Tibial nerve (tissue), 3 donors: Measurements from ENCODE around the gene HCK.

Experiments used
- POLR2A ChIP-seq, 2 donors: fragments of 450-650 bp; IDR thresholded peaks; one replicate each; pipeline ENCODE4 v1.6.1; 2017; ENCODE audit warnings: antibody characterized with exemption in 2 of 2, mild to moderate bottlenecking in 2 of 2, moderate library complexity in 2 of 2
- TF ChIP-seq, protein P1 (sequence below), 5 experiments: fragments of 200-600 bp in 3 of 5; fragments of 450-650 bp in 2 of 5; sonication (generic) in 3 of 5; IDR thresholded peaks; one replicate each; pipeline ENCODE4 v1.5.1; 2016 to 2019; ENCODE audit warnings: antibody characterized with exemption in 5 of 5, mild to moderate bottlenecking in 3 of 5, moderate library complexity in 2 of 5

DNA sequence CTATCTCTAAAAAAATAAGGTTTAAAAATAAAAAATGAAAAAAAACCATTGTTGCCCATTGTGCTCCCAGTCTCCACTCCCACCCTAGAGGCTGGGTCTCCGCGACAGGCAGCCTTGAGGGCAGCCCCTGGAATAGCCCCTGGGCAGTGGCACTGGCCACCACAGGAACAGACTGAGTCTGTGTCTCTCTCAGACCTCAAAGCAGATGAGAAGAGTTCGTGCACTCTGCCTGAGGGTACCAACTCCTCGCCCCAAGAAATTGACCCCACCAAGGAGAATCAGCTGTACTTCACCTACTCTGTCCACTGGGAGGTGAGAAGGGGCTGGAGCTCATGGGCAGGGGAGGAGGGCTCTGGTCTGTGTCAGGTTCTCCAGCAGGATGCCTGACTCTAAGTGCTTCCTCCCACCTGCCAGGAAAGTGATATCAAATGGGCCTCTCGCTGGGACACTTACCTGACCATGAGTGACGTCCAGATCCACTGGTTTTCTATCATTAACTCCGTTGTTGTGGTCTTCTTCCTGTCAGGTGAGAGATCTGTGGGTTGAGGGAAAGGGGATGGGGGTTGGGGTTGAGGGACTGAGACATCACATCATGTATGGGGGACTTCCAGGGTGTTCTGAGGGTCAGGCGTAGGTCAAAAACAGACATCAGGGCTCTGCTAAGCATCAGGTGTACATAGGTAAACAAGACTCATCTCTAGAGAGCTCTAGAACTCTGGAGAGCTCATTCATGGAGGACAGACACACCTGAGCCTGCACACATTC is 93.0 kb downstream of the HCK start:
- TF ChIP-seq, protein P1, sequence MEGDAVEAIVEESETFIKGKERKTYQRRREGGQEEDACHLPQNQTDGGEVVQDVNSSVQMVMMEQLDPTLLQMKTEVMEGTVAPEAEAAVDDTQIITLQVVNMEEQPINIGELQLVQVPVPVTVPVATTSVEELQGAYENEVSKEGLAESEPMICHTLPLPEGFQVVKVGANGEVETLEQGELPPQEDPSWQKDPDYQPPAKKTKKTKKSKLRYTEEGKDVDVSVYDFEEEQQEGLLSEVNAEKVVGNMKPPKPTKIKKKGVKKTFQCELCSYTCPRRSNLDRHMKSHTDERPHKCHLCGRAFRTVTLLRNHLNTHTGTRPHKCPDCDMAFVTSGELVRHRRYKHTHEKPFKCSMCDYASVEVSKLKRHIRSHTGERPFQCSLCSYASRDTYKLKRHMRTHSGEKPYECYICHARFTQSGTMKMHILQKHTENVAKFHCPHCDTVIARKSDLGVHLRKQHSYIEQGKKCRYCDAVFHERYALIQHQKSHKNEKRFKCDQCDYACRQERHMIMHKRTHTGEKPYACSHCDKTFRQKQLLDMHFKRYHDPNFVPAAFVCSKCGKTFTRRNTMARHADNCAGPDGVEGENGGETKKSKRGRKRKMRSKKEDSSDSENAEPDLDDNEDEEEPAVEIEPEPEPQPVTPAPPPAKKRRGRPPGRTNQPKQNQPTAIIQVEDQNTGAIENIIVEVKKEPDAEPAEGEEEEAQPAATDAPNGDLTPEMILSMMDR (IDR thresholded peaks at IDR 0.05), result no peak
- TF ChIP-seq POLR2A (IDR thresholded peaks at IDR 0.05), result no peak
